HCT116 (cell line): ENCODE results near the gene CERKL. TPM values are rescaled to one million over a fixed set of nuclear protein-coding genes. Genes with fewer than 3 reads are reported as not detected.

Source experiments
- ATAC-seq: fragments of 200-7000 bp; cut with Tn5 transposase; 2 replicates; pipeline ENCODE4 v1.9.1; 2020; ENCODE audit warnings: mild to moderate bottlenecking, moderate library complexity
- BruUV-seq: library from RNA; stranded (reverse); fragments of 400-500 nt; replicated peaks from 2 replicates; lab custom pipeline; 2021; lab: Mats Ljungman, UMichigan
- CTCF ChIA-PET: fragments of 300-600 bp; sonication (Branson Sonifier 250); formaldehyde crosslinking; loops from one replicate; lab custom pipeline; 2021; ENCODE audit warnings: antibody characterized with exemption; lab: Charles Lee
- POLR2A ChIA-PET: fragments of 300-600, 350-600 bp; sonication (Branson Sonifier 250); formaldehyde crosslinking; loops from one replicate; lab custom pipeline; 2021; ENCODE audit warnings: antibody characterized with exemption; lab: Charles Lee
- RAD21 ChIA-PET, 2 experiments: fragments of 300-600 bp; sonication (Branson Sonifier 250); formaldehyde crosslinking; loops; one replicate each; lab custom pipeline; 2023; ENCODE audit warnings: low total read pairs in 2 of 2; ENCODE audit not compliant: uncharacterized antibody in 2 of 2, unreplicated experiment in 2 of 2, low non-redundant PET in 1 of 2; lab: Charles Lee
- DNase-seq: peaks from one replicate; pipeline ENCODE4 v3.0.0-alpha.2; 2010; ENCODE audit warnings: low read depth, low spot score
- H2AFZ ChIP-seq: fragments of 200-600 bp; shearing (Covaris generic), sonication (generic); 2 replicates; pipeline ENCODE4 v1.6.1; 2017; ENCODE audit warnings: low read depth, mixed run types, mixed read lengths, antibody characterized with exemption, low read length; ENCODE audit not compliant: poor library complexity, severe bottlenecking
- H3K27ac ChIP-seq: 2 replicates; pipeline ENCODE4 v1.5.1; 2012; ENCODE audit warnings: low read depth, low read length
- H3K27me3 ChIP-seq: fragments of 200-600 bp; sonication (generic); 2 replicates; pipeline ENCODE4 v1.6.1; 2016; ENCODE audit warnings: mixed run types, low read length, mixed read lengths; ENCODE audit not compliant: insufficient read depth
- H3K36me3 ChIP-seq, 2 experiments: fragments of 200-500 bp in 1 of 2; fragments of 200-600 bp in 1 of 2; sonication (Bioruptor generic) in 1 of 2; sonication (generic) in 1 of 2; 2 replicates each; pipeline versions ENCODE4 v1.5.1 to v1.6.1; 2014 to 2016; ENCODE audit warnings: low read length in 2 of 2, inconsistent platforms in 1 of 2, mixed read lengths in 1 of 2, mixed run types in 1 of 2; ENCODE audit not compliant: insufficient read depth in 2 of 2, control insufficient read depth in 1 of 2
- H3K4me1 ChIP-seq, 2 experiments: fragments of 200-600 bp in 1 of 2; sonication (generic) in 1 of 2; 2 replicates each; pipeline versions ENCODE4 v1.5.1 to v1.6.1; 2012 to 2017; ENCODE audit warnings: low read length in 2 of 2, inconsistent platforms in 1 of 2, mild to moderate bottlenecking in 1 of 2, mixed read lengths in 1 of 2, mixed run types in 1 of 2, moderate library complexity in 1 of 2; ENCODE audit not compliant: insufficient read depth in 2 of 2, control insufficient read depth in 1 of 2
- H3K4me2 ChIP-seq: fragments of 200-600 bp; sonication (generic); 2 replicates; pipeline ENCODE4 v1.6.1; 2017; ENCODE audit warnings: mixed run types, low read length, mixed read lengths
- H3K4me3 ChIP-seq, 2 experiments: fragments of 200-600 bp in 1 of 2; sonication (generic) in 1 of 2; replicated peaks in 1 of 2; 2 replicates each; pipeline ENCODE4 v1.5.1; 2011 to 2016; ENCODE audit warnings: low read length in 2 of 2, control low read depth in 1 of 2, low read depth in 1 of 2, mild to moderate bottlenecking in 1 of 2, mixed read lengths in 1 of 2, mixed run types in 1 of 2
- H3K79me2 ChIP-seq: fragments of 200-600 bp; sonication (generic); 2 replicates; pipeline ENCODE4 v1.6.1; 2017; ENCODE audit warnings: mild to moderate bottlenecking, mixed run types, low read length, moderate library complexity, mixed read lengths; ENCODE audit not compliant: insufficient read depth
- H3K9ac ChIP-seq: fragments of 200-600 bp; sonication (generic); 2 replicates; pipeline ENCODE4 v1.6.1; 2016; ENCODE audit warnings: low read length, mixed read lengths
- H3K9me2 ChIP-seq: fragments of 200-600 bp; sonication (generic), shearing (Covaris generic); 2 replicates; pipeline ENCODE4 v1.6.1; 2017; ENCODE audit warnings: mixed run types, mild to moderate bottlenecking, moderate library complexity; ENCODE audit not compliant: insufficient read depth
- H3K9me3 ChIP-seq, 2 experiments: fragments of 200-500 bp in 1 of 2; fragments of 200-600 bp in 1 of 2; sonication (Bioruptor generic) in 1 of 2; sonication (generic) in 1 of 2; 2 replicates each; pipeline ENCODE4 v1.6.1; 2014 to 2017; ENCODE audit warnings: low read length in 2 of 2, mixed read lengths in 2 of 2, inconsistent platforms in 1 of 2, low read depth in 1 of 2, mild to moderate bottlenecking in 1 of 2, mixed run types in 1 of 2, moderate library complexity in 1 of 2; ENCODE audit not compliant: control insufficient read depth in 1 of 2, insufficient read depth in 1 of 2
- H4K20me1 ChIP-seq: fragments of 200-600 bp; sonication (generic), shearing (Covaris generic); 2 replicates; pipeline ENCODE4 v1.6.1; 2017; ENCODE audit warnings: mixed run types, mild to moderate bottlenecking, moderate library complexity; ENCODE audit not compliant: insufficient read depth
- CEBPB ChIP-seq: IDR thresholded peaks from 2 replicates; pipeline ENCODE4 v1.6.1; 2012; ENCODE audit warnings: low read depth
- ELF1 ChIP-seq: IDR thresholded peaks from 2 replicates; pipeline ENCODE4 v1.6.1; 2012; ENCODE audit warnings: low read depth, borderline replicate concordance
- FOSL1 ChIP-seq: IDR thresholded peaks from 2 replicates; pipeline ENCODE4 v1.6.1; 2012; ENCODE audit warnings: low read depth
- POLR2AphosphoS5 ChIP-seq: IDR thresholded peaks from 2 replicates; pipeline ENCODE4 v1.6.1; 2011; ENCODE audit warnings: mild to moderate bottlenecking, low read depth, low read length, moderate library complexity
- RAD21 ChIP-seq: IDR thresholded peaks from 2 replicates; pipeline ENCODE4 v1.6.1; 2012; ENCODE audit warnings: low read depth, mild to moderate bottlenecking
- SP1 ChIP-seq: IDR thresholded peaks from 2 replicates; pipeline ENCODE4 v1.6.1; 2012; ENCODE audit warnings: low read depth
- SRF ChIP-seq: IDR thresholded peaks from 2 replicates; pipeline ENCODE4 v1.6.1; 2012; ENCODE audit warnings: low read depth
- TCF7L2 ChIP-seq: IDR thresholded peaks from 2 replicates; pipeline ENCODE4 v1.7.0; 2011; ENCODE audit warnings: borderline replicate concordance, inconsistent platforms; ENCODE audit not compliant: insufficient read depth, insufficient read length; ENCODE audit errors: extremely low read depth
- ZFX ChIP-seq: fragments of 450-650 bp; IDR thresholded peaks from 2 replicates; pipeline ENCODE4 v1.6.1; 2017
- intact Hi-C: fragments of 100-400 bp; cut with micrococcal nuclease; formaldehyde crosslinking; loops from 2 replicates; pipeline ENCODE4 v1.10.0; 2022
- total RNA-seq: library from RNA; stranded (reverse); gene quantifications from one replicate; pipeline ENCODE4 v1.2.1, GENCODE V29; 2021; ENCODE audit not compliant: unreplicated experiment
- TF ChIP-seq, protein P1 (sequence below): IDR thresholded peaks from 2 replicates; pipeline ENCODE4 v1.6.1; 2012; ENCODE audit warnings: low read depth
- TF ChIP-seq, protein P2 (sequence below): IDR thresholded peaks from 2 replicates; pipeline ENCODE4 v1.6.1; 2012
- TF ChIP-seq, protein P3 (sequence below), 3 experiments: fragments of 200-600 bp in 1 of 3; sonication (generic) in 1 of 3; IDR thresholded peaks in 2 of 3; conservative IDR thresholded peaks in 1 of 3; 2 replicates each; pipeline ENCODE4 v1.5.1; 2012 to 2017; ENCODE audit warnings: low read depth in 2 of 3, low read length in 2 of 3, antibody characterized with exemption in 1 of 3, borderline replicate concordance in 1 of 3, control low read depth in 1 of 3, mild to moderate bottlenecking in 1 of 3, mixed read lengths in 1 of 3, mixed run types in 1 of 3, moderate library complexity in 1 of 3; ENCODE audit not compliant: insufficient read depth in 1 of 3

The CERKL gene
- total RNA-seq, 1 experiment from 2014 or later: 0.66 TPM

DNA sequence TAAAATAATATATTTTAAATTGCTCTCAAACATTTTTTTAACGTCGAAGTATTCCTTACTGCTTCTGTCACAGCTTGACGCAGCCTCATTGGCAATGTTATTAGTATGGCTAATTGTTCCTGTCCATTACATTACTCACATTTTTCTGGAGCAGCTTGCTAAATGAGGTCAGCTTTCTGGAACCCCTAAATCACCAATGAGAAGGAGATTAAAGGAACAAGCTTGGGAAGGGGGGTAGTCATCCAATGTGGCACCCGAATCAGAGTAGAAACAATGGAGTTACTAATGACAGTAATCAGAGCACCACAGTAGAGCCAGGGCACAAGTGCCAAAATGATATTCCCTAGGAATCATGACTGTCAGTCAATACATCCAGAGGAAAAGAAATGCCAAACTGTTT is 18.3 kb upstream of the CERKL start:
- no TSS peak for BruUV-seq
- Histone ChIP-seq H3K9me2 (no peaks in the 10 kb centered on the region), H3K4me3 (no peak overlapping the region), H3K9me3 (no peaks in the 10 kb centered on the region), H3K4me2 (no peak overlapping the region), H2AFZ (no peak overlapping the region), H3K27me3 (no peaks in the 10 kb centered on the region), H3K4me1 (no peaks in the 10 kb centered on the region), H3K27ac (no peak overlapping the region), H4K20me1 (no peaks in the 10 kb centered on the region), H3K79me2 (no peaks in the 10 kb centered on the region), H3K36me3 (no peaks in the 10 kb centered on the region), H3K9ac (no peak overlapping the region)
- ChIA-PET RAD21 (no interaction called here), CTCF (no interaction called here), POLR2A (no interaction called here)
- ATAC-seq (no peak), DNase-seq (no peak)
- intact Hi-C loops: no loop called here
- TF ChIP-seq SP1 (no peak), ZFX (no peak), ELF1 (no peak), SRF (no peak), POLR2AphosphoS5 (no peak), FOSL1 (no peak), TCF7L2 (no peak), CEBPB (no peak), RAD21 (no peak)
- TF ChIP-seq, protein P1, sequence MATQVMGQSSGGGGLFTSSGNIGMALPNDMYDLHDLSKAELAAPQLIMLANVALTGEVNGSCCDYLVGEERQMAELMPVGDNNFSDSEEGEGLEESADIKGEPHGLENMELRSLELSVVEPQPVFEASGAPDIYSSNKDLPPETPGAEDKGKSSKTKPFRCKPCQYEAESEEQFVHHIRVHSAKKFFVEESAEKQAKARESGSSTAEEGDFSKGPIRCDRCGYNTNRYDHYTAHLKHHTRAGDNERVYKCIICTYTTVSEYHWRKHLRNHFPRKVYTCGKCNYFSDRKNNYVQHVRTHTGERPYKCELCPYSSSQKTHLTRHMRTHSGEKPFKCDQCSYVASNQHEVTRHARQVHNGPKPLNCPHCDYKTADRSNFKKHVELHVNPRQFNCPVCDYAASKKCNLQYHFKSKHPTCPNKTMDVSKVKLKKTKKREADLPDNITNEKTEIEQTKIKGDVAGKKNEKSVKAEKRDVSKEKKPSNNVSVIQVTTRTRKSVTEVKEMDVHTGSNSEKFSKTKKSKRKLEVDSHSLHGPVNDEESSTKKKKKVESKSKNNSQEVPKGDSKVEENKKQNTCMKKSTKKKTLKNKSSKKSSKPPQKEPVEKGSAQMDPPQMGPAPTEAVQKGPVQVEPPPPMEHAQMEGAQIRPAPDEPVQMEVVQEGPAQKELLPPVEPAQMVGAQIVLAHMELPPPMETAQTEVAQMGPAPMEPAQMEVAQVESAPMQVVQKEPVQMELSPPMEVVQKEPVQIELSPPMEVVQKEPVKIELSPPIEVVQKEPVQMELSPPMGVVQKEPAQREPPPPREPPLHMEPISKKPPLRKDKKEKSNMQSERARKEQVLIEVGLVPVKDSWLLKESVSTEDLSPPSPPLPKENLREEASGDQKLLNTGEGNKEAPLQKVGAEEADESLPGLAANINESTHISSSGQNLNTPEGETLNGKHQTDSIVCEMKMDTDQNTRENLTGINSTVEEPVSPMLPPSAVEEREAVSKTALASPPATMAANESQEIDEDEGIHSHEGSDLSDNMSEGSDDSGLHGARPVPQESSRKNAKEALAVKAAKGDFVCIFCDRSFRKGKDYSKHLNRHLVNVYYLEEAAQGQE: no peak
- TF ChIP-seq, protein P2, sequence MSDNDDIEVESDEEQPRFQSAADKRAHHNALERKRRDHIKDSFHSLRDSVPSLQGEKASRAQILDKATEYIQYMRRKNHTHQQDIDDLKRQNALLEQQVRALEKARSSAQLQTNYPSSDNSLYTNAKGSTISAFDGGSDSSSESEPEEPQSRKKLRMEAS: no peak
- TF ChIP-seq, protein P3, sequence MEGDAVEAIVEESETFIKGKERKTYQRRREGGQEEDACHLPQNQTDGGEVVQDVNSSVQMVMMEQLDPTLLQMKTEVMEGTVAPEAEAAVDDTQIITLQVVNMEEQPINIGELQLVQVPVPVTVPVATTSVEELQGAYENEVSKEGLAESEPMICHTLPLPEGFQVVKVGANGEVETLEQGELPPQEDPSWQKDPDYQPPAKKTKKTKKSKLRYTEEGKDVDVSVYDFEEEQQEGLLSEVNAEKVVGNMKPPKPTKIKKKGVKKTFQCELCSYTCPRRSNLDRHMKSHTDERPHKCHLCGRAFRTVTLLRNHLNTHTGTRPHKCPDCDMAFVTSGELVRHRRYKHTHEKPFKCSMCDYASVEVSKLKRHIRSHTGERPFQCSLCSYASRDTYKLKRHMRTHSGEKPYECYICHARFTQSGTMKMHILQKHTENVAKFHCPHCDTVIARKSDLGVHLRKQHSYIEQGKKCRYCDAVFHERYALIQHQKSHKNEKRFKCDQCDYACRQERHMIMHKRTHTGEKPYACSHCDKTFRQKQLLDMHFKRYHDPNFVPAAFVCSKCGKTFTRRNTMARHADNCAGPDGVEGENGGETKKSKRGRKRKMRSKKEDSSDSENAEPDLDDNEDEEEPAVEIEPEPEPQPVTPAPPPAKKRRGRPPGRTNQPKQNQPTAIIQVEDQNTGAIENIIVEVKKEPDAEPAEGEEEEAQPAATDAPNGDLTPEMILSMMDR (IDR thresholded peaks at IDR 0.05 in 2 of 3, conservative IDR thresholded peaks at IDR 0.05 in 1 of 3; ENCODE audit: borderline replicate concordance in 1 of 3, insufficient read depth in 1 of 3, low read depth in 2 of 3, low read length in 2 of 3): no peak
